Right lobe of liver (tissue), 6 donors: ENCODE results near the gene IDS. TPM values are rescaled to one million over a fixed set of nuclear protein-coding genes. Genes with fewer than 3 reads are reported as not detected.

ENCODE experiments used
- ATAC-seq, 4 donors: fragments of 200-7000 bp; cut with Tn5 transposase; one replicate each; pipeline ENCODE4 v1.9.1; 2020; ENCODE audit warnings: mild to moderate bottlenecking in 4 of 4, moderate library complexity in 4 of 4
- DNase-seq, 3 donors: peaks; one replicate each; pipeline ENCODE4 v3.0.0-alpha.2; 2020
- H3K27ac ChIP-seq, 3 donors: fragments of 200-600 bp; one replicate each; pipeline ENCODE4 v1.8.0; 2022
- H3K27me3 ChIP-seq, 2 donors: fragments of 200-600 bp; one replicate each; pipeline ENCODE4 v1.8.0; 2022
- H3K36me3 ChIP-seq, 4 donors: fragments of 200-600 bp; sonication (generic) in 1 of 4; one replicate each; pipeline versions ENCODE4 v1.5.1 to v1.8.0; 2017 to 2022; ENCODE audit warnings: control low read depth in 1 of 4
- H3K4me1 ChIP-seq, 4 donors: fragments of 200-600 bp; sonication (generic) in 1 of 4; one replicate each; pipeline versions ENCODE4 v1.5.1 to v1.8.0; 2017 to 2022; ENCODE audit warnings: control low read depth in 1 of 4
- H3K4me3 ChIP-seq, 3 donors: fragments of 200-600 bp; one replicate each; pipeline ENCODE4 v1.8.0; 2022
- H3K9me3 ChIP-seq, 4 donors: fragments of 200-600 bp; sonication (generic) in 1 of 4; one replicate each; pipeline versions ENCODE4 v1.5.1 to v1.8.0; 2017 to 2022; ENCODE audit warnings: control low read depth in 1 of 4
- CTCF ChIP-seq, 4 donors: fragments of 200-600 bp in 3 of 4; fragments of 450-650 bp in 1 of 4; IDR thresholded peaks; one replicate each; pipeline versions ENCODE4 v1.5.1 to v1.8.0; 2016 to 2022; ENCODE audit warnings: antibody characterized with exemption in 4 of 4, mild to moderate bottlenecking in 2 of 4
- POLR2A ChIP-seq: fragments of 450-650 bp; IDR thresholded peaks from one replicate; pipeline ENCODE4 v1.6.1; 2017; ENCODE audit warnings: antibody characterized with exemption, mild to moderate bottlenecking
- WGBS: methylation state at CpG from one replicate; pipeline ENCODE4 v1.1.6; 2018; ENCODE audit warnings: low coverage, low lambda C conversion rate; ENCODE audit not compliant: insufficient coverage; ENCODE audit errors: missing lambda C conversion rate; 5-methylcytosine and 5-hydroxymethylcytosine counted together
- intact Hi-C, 2 donors: fragments of 100-400 bp; cut with DNase I; formaldehyde crosslinking; loops; one replicate each; pipeline versions ENCODE4 v1.11.2 to v1.14.1; 2022
- total RNA-seq, 6 experiments: library from RNA; depleted of rRNA in 2 of 6; stranded (reverse); fragments of >200 nt in 2 of 6; fragmentation: NEBNext Ultra II Directional in 3 of 6; extraction: Animal tissue kit (Norgen Biotek cat#: 25700) in 3 of 6; gene quantifications; one replicate each; pipeline versions ENCODE4 v1.1.0 to v1.2.4, GENCODE V29; 2016 to 2023
- donor health status: DM: no; HTN: yes; CAD: no.
- donor health status: DM: no; HTN: no; CAD: no.
- donor health status: DM: no; HTN: no; CAD: no.
- donor health status: DM: no; HTN: yes; CAD: no.
- donor health status: DM: no; HTN: yes; CAD: no.

The IDS gene
- total RNA-seq, 6 experiments from 2014 or later, result 12.7 to 27.3 (median 20.0) TPM

- no peak for ATAC-seq
- intact Hi-C loops, result no loop called here
- Histone ChIP-seq H3K9me3 (no peaks in the 10 kb centered on the region), H3K4me1 (no peaks in the 10 kb centered on the region), H3K27me3 (no peaks in the 10 kb centered on the region), H3K4me3 (no peak overlapping the region), H3K27ac (no peak overlapping the region), H3K36me3 (no peaks in the 10 kb centered on the region)
- WGBS, result 32% methylated on average over 3 of the region's 4 CpGs
- DNase-seq, result no peak
- TF ChIP-seq POLR2A (no peak), CTCF (IDR thresholded peaks at IDR 0.05) (no peak)
Observed at GRCh38 chrX:149515954-149516602, 11.0 kb upstream of the IDS start.

- ATAC-seq, result no peak
- Histone ChIP-seq H3K27ac (no peak overlapping the region), H3K27me3 (no peaks in the 10 kb centered on the region), H3K4me1 (no peaks in the 10 kb centered on the region), H3K4me3 (no peak overlapping the region), H3K36me3 (no peaks in the 10 kb centered on the region), H3K9me3 (no peaks in the 10 kb centered on the region)
- WGBS, result 40% methylated on average over 7 of the region's 9 CpGs
- no peak for TF ChIP-seq POLR2A
- TF ChIP-seq CTCF (IDR thresholded peaks at IDR 0.05), result no peak
- no peak for DNase-seq
- intact Hi-C loops, result no loop called here
Observed at GRCh38 chrX:149513825-149514428, 8.8 kb upstream of the IDS start.

GRCh38 chrX:149512225-149512885 is 7.2 kb upstream of the IDS start:
- intact Hi-C loops, result no loop called here
- peak; percentile 59 to 67 (median 63) for TF ChIP-seq CTCF (IDR thresholded peaks at IDR 0.05)
- no peak for TF ChIP-seq POLR2A
- WGBS, result 57% methylated on average over 4 of the region's 4 CpGs
- no peaks in the 10 kb centered on the region for H3K36me3 ChIP-seq
- peak; percentile 91 to 95 (median 94) for ATAC-seq
- H3K27ac ChIP-seq, result no peak overlapping the region
- no peaks in the 10 kb centered on the region for H3K9me3 ChIP-seq
- no peaks in the 10 kb centered on the region for H3K27me3 ChIP-seq
- H3K4me3 ChIP-seq, result no peak overlapping the region
- DNase-seq, result peak in 2 of 3 donors; percentile 46 to 51
- no peaks in the 10 kb centered on the region for H3K4me1 ChIP-seq

GRCh38 chrX:149511081-149511480 is 6.0 kb upstream of the IDS start:
- H3K27me3 ChIP-seq, result no peaks in the 10 kb centered on the region
- DNase-seq (no peak), ATAC-seq (no peak)
- TF ChIP-seq CTCF (IDR thresholded peaks at IDR 0.05), result no peak
- no peak for TF ChIP-seq POLR2A
- intact Hi-C loops, result no loop called here
- no peak overlapping the region for H3K4me3 ChIP-seq
- H3K4me1 ChIP-seq, result no peaks in the 10 kb centered on the region
- H3K27ac ChIP-seq, result no peak overlapping the region
- WGBS, result 53% methylated on average over 5 of the region's 5 CpGs
- no peaks in the 10 kb centered on the region for H3K9me3 ChIP-seq
- no peaks in the 10 kb centered on the region for H3K36me3 ChIP-seq
